Choroid plexus epithelial cell (primary cell): Measurements from ENCODE around the gene NDUFB1.
A peak's percentile ranks its signal among the peaks of the same experiment; 100 is the strongest.

ENCODE experiments used
- DNase-seq: peaks from one replicate; pipeline ENCODE4 v3.0.0-alpha.2; 2010; ENCODE audit warnings: low read depth
- H3K4me3 ChIP-seq: 2 replicates; pipeline ENCODE4 v1.5.1; 2011; ENCODE audit warnings: low read depth, mild to moderate bottlenecking, control low read depth, low read length, moderate library complexity
- CTCF ChIP-seq: conservative IDR thresholded peaks from 2 replicates; pipeline ENCODE4 v1.5.1; 2011; ENCODE audit warnings: low read depth, mild to moderate bottlenecking, control low read depth, inconsistent platforms, low read length, moderate library complexity

The NDUFB1 gene

GRCh38 chr14:92109490-92109889 is 12.0 kb downstream of the NDUFB1 start:
- DNase-seq, result no peak
- no peak for TF ChIP-seq CTCF
- H3K4me3 ChIP-seq, result no peak overlapping the region

GRCh38 chr14:92108345-92109254 is 12.9 kb downstream of the NDUFB1 start:
- TF ChIP-seq CTCF, result no peak
- no peak overlapping the region for H3K4me3 ChIP-seq
- DNase-seq, result peak; percentile 6

GRCh38 chr14:92106143-92106926 is 15.2 kb downstream of the NDUFB1 start, which contains the start of gene ATXN3:
Gene ATXN3, minus strand, starts transcription at chr14:92106582. Its CDS starts 30 bp downstream, at chr14:92106552.
- peak within 1 kb of the TSS; percentile 82 for H3K4me3 ChIP-seq
- peak; percentile 99 for DNase-seq
- TF ChIP-seq CTCF, result peak; percentile 86

- no peak for TF ChIP-seq CTCF
- no peak for DNase-seq
- H3K4me3 ChIP-seq, result peak overlapping the region; percentile 82
Observed at GRCh38 chr14:92105893-92106142, 15.7 kb downstream of the NDUFB1 start.

- H3K4me3 ChIP-seq, result peak overlapping the region; percentile 82
- no peak for TF ChIP-seq CTCF
- DNase-seq, result peak; percentile 66
Observed at GRCh38 chr14:92105073-92105892, 16.2 kb downstream of the NDUFB1 start.

GRCh38 chr14:92103363-92103989 is 18.0 kb downstream of the NDUFB1 start:
- TF ChIP-seq CTCF, result no peak
- no peak overlapping the region for H3K4me3 ChIP-seq
- no peak for DNase-seq
